CD4-positive, alpha-beta T cell treated with Interleukin-2 at 100 ng/mL for 4 hours (primary cell): ENCODE results near the gene PHF21A.
A peak's percentile ranks its signal among the peaks of the same experiment; 100 is the strongest.
"Not testable (repeated sequence)": the region's sequence is repeated elsewhere in the genome, so short reads cannot be mapped to it uniquely, and the experiment has no call there.

Experiments
- DNase-seq: peaks from one replicate; pipeline ENCODE4 v3.0.0-alpha.2; 2020; ENCODE audit warnings: low spot score

The PHF21A gene

DNA sequence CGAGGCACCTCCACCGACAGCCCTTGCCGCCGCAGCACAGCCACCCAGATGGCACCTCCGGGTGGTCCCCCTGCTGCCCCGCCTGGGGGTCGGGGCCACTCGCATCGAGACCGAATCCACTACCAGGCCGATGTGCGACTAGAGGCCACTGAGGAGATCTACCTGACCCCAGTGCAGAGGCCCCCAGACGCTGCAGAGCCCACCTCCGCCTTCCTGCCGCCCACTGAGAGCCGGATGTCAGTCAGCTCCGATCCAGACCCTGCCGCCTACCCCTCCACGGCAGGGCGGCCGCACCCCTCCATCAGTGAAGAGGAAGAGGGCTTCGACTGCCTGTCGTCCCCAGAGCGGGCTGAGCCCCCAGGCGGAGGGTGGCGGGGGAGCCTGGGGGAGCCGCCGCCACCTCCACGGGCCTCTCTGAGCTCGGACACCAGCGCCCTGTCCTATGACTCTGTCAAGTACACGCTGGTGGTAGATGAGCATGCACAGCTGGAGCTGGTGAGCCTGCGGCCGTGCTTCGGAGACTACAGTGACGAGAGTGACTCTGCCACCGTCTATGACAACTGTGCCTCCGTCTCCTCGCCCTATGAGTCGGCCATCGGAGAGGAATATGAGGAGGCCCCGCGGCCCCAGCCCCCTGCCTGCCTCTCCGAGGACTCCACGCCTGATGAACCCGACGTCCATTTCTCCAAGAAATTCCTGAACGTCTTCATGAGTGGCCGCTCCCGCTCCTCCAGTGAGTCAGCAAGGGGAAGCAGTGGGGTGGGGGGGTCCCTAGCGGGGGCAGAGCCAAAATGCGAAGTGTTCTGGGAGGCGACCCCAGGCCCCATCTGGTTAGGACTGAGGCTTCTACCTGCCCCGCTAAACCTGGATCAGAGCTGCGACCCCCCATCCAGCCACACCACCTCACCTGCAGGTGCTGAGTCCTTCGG lies 218.5 kb downstream of the PHF21A start:
- no peak for DNase-seq

DNA sequence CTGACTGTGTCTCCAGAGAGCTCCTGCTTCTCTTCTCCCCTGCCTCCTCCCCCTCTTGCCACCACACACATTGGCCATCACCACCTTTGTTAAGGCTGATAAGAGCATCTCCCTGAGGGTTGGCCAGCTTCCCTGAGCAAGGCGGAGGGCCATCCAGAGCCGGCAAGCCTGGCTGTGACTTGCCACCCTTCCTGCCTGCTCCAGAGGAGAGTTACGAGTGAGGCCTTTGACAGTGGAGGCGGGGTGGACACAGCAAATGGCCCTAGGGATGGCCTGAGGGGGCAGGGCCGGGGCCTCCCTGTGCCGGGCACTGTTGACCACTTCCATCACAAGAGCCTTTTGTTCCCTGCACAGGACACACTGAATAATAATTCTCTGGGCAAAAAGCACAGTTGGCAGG lies 219.6 kb downstream of the PHF21A start:
- no peak for DNase-seq

DNA sequence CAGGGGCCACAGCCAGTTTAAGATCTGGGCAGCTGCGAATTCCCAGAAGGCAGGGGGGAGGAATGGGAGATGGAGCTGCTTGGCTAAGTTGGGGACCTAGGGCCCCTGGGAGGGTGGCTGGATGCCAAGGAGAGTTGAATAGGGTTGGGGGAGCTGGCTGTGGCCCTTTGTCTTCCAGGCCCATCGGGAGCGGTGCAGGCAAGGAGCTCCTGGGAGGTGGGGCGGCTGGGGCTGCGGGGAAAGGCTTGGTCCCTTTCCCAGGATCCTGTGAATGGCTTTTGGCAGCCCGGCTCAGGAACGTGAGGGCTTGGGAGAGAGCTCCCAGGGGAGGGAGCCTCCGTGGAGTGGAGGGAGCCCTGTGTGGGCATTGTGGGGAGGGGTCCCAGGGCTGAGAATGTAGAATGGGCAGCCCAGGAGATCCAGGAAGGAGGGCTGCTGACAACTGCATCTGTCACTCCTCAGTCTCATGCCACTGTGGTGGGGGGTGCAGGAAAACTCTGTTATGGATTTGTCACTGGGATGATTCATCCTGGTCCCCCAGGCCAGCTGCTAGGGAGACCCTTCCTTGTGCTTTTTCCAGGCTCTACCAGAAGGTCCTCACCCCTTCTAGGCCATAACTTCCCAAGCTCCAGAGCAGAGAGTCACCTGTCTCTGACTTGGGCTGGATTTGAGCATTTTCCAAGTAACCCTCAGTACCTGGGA lies 220.2 kb downstream of the PHF21A start:
- no peak for DNase-seq

DNA sequence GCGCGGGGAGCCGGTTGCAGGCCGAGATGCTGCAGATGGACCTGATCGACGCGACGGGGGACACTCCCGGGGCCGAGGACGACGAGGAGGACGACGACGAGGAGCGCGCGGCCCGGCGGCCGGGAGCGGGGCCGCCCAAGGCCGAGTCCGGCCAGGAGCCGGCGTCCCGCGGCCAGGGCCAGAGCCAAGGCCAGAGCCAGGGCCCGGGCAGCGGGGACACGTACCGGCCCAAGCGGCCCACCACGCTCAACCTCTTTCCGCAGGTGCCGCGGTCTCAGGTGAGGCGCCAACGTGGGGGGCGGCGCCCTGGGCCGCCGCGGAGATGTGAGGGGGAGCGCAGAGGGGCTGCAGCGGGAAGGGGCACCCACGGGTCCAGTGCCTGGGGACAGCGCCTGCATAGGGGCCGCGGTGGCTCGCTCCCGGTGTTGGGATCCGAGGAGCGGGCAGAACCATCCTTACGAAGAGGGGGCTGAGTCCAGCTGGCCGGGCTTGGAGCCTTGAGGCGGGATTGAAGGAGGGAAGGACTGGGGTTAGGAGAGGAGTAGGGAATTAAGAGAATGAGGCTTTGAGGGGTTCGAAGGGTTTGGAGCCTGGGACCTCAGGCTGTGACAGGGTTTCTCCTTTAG lies 221.0 kb downstream of the PHF21A start:
- not testable (repeated sequence) for DNase-seq

DNA sequence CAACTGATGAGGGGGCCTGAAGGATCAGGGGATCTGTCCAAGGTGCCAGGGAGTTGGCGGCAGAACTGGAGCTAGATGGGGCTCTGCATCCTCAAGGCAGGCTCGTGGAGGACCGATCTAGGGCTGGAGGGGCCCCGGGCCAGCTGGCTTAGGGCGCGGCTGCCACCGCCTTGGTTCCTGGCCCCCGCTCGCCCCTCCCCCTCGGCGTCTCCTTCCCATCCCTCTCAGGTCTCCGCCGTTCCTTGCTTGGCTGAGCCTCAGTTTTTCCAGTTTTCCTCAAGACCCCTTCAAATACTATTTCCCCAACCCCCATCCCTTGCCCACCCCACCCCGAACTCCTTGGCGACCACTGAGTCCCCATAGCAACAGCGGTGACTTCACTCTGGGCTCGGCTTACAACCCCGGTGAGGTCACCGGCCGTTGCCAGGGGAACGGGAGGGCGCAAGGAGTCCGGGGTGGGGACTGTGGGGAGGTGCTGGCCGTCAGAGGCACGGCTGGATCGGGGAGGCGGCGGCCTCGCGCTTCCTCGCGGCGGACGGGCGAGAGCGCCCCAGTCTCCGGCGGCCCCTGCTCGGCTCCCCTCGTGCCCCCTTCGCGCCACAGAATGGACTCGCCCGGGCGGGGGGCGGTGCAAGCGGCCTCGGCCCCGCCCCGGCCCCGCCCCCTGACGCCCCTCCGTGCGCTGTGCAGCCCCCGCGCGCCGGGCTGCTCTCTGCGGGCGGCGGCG lies 221.6 kb downstream of the PHF21A start:
- peak; percentile 73 for DNase-seq

DNA sequence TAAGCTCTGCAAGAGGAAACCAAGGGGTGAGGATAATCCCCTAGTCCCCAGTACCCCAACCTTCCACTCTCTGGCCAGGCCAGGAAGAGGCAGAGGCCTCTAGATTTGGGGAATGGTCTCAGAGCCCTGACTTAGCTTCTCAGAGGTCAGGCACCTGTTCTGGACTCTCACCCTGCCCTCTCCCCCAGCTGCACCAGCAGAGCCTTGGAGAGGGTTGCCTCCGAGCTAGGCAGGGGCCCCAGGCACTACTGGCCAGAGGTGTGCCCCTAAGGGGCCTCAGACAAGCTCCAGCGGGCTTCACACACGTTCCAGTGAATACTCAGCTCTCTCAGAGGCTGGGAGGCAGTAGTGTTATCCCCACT lies 222.2 kb downstream of the PHF21A start:
- DNase-seq, result no peak

DNA sequence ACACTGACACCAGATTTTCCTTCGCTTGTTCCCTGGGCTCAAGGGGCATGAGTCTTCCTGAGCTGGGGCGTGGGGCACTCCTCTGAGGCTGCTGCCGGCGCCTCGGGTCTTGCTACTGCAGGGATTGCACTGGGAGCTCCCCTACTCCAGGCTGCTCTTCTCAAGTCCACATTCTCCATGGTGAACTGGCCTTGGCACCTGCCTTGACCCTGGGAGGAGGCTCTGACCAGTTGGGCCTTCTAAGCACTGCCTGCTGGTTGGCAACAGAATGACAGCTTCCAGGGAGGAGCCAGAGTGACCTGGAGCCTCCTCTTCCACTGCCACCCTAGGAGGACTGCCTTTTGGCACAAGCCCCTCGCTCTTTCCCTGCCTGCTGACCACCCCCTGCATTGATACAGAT lies 223.7 kb downstream of the PHF21A start:
- DNase-seq, result no peak

DNA sequence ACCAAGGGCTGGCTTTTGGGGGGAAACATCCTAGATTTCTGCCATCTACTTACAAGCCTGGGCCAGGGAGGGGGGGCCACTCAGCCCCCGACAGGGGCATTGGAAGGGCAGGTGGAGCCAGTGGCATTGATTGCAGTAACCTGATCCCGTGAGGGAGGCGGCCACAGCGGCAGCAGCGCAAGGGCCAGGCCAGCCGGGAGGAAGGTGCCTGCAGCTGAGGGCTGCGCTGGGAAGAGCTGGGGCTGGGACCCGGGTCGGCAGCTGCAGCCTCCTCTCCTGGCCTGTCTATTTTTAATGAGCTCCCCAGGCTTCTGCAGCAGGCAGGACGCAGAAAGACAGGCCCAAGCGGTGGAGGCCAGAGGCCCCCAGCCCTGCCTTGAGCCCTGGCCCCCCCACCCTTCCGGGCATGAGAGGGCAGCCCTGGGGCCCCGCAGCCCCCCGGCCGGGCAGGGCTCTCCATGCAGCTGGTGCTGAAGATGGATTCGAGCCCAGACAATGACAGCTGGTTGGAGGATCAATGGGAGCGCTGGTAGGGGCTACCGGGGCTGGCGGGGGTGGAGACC lies 224.8 kb downstream of the PHF21A start:
- no peak for DNase-seq

DNA sequence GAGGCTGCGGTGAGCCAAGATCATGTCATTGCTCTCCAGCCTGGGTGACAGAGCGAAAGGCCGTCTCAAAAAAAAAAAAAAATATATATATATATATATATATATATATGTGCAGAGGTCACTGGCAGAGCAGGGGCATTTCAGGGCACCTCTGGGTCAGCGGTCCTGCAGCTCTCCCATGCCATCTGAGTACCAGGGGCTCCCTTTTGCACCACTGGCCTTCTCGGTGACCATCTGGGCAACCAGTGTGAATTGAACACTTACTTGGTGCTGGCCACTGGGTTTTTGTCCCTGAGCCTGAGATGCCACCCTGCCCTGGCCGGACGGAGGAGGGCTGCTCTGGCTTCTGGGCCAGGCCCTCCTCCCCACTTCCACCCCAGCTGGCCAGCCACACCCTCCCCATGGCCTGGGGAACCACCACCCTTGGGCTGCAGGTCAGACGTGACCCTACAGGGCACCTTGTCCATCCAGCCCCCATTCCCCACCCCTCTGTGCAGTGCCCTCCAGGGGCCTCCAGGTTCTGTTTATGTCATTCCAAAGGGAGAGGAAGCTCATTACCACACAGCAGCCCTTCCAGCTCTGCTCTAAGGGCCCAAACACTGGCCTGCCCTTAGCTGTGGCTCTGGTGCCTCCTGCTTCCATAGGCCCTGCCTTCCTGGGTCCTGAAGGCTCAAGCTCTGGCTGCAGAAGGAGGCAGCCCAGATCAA lies 225.5 kb downstream of the PHF21A start:
- DNase-seq, result no peak

DNA sequence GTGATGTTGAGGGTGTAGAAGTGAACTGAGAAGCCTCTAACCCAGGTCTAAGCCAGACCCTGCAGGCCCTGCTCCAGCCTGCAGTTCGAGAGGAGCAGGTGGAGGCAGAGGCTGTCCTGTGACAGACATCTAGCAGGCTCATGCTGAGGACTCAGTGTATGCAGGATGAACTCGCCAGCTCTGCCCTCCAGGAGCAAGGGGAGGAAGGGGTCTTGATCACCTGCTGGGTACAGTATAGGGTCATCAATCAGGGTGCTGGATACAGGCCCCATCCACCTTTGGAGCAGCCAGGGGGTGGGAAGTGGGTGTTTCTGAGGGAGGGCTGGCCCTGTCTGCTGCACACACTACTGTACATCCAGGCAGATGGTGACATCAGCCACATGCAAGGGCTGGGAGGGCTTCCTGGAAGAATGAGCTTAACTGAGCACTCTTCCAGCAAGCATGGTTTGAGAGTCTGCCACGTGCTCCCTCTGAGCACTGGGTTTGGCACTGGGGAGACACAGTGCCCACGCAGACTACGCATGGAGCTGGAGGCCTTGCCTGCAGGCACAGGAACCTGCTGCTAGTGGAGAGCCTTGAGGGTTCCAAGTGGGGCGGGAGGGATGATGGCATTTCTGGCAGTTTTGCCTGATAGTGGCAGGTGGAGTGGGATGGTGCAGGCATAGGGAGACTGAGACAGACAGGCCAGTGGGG lies 226.6 kb downstream of the PHF21A start:
- no peak for DNase-seq

DNA sequence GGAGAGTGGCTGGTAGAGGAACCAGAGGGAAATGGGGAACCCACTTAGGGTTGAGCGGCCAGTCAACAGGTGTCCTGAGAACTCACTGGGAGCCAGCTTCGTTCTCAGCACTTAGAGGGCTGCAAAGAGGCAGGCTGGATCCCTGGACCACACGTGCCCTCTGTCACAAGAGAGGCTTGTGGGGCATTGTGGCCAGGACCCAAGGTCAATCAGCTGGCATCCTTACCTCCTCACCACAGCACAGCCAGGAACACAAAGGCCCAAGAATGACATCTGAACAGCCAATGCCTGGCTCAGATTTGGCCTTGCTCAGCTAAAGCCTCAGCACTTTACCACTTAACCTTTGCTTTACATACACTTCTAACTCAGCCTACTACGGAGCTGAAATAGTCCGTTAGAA lies 228.4 kb downstream of the PHF21A start:
- no peak for DNase-seq

DNA sequence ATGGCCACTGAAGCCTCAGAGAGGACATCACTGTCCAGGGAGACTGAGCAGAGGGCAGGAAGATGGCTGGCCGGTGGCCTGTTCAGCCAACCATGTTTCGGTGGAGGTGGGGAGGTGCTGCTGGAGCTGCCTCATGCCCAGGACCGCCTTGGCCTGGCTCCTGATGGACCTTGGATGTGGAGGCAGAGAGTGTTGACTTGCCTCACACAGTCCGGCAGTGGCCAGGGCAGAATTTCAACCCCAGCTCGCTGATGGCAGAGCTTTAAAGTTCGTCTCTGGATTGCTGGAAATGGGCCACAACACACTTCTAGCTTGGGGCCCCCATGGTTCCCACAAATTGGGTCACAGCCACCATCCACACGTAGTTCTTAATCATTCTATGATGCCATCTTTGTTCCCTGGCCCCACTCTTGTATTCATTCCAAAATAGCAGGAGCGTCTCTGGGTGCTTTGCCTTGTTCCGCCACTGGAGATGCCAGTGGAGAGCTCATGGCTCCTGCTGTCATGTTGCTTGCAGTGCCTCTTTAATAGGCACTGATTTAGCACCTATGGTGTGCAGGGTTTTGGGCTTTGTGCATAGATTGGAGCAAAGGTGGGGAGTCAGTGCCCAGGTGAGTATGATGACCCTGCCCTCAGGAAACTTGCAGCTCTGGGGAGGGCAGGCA lies 230.2 kb downstream of the PHF21A start:
- no peak for DNase-seq

DNA sequence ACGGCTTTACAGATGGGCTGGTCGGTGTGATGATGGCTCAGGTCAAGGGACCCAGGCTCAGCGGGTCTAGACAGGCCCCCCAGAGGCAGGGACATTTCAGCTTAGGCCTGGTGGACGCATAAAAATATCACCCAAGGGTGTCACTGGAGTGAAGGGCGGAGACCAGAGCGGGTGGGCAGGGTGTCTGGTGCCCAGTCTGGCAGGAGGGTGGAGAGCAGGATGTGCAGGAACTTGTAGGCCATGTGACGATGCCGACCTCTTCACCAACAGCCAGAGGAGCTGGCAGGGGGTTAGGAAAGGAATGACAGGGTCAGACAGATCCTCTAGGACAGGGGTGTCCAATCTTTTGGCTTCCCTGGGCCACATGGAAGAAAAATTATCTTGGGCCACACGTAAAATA lies 231.3 kb downstream of the PHF21A start:
- DNase-seq, result no peak

DNA sequence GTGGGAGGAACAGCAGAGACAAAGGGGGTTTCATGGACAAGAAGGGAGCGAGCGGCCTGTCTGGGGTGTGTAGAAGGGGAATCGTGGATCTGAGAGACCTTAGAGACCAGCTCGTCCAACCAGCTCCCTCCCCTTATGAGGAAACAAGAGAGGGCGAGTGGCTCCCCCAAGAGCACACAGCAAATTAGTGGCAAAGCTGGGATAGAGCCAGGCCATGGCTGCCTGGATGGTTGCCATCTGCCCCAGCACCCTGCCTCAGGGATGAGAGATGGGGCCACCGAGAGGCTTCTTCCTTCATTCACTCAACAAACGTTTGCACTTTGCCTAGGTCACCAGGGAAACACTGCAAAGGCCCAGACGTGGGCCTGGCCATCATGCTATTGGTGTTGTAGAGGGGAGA lies 231.7 kb downstream of the PHF21A start:
- no peak for DNase-seq

DNA sequence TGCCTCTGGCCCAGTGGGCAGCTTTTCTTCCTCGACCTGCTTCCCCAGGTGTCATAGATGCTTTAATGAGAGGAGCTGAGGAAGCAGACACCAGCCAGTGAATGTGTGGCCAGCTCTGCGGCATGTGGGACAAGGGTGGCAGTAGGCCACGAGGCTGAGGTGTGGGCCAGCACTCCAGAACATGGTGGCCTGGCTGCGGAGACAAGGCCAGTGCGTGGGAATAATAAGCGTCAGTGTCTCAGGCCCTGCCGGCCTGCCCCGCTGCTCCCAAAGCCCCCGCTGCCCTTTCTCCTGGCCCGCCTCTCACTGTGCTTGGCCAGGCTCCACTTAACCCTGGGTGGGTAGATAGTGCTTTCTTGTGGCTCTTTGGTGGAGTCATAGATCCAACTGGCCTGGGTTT lies 233.7 kb downstream of the PHF21A start:
- no peak for DNase-seq

DNA sequence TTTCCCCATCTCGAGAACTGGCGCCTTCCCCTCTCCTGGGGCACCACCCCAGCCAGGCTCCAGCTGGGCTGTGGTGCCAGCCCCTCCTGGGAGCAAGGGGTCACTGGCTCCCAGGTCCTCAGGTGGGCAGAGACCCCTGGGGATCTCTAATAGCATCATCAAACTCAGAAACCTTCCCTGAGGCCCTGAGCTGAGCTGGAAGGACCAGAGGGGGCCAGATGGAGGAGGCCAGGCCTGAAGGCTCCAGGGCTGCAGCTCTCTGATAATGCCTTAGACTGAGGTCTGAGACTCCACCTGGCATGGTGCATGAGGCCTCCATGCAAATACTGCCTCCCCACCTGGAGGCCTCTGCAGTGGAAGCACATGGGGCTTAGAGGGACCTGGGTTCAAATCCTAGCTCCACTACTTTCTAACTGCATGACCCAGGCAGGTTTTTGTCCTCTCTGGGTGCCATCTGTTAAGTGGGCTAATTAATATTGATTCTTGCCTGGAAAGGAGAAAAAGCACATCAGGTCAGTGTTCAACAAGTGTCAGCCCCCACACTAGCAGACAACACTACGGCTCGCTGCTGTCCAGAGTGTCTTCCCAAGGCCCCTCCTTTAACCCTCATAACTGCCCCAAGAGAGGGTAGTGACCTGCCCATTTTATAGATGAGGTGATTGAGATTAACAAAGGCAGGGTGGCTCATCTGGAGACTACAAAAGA lies 234.3 kb downstream of the PHF21A start:
- no peak for DNase-seq

DNA sequence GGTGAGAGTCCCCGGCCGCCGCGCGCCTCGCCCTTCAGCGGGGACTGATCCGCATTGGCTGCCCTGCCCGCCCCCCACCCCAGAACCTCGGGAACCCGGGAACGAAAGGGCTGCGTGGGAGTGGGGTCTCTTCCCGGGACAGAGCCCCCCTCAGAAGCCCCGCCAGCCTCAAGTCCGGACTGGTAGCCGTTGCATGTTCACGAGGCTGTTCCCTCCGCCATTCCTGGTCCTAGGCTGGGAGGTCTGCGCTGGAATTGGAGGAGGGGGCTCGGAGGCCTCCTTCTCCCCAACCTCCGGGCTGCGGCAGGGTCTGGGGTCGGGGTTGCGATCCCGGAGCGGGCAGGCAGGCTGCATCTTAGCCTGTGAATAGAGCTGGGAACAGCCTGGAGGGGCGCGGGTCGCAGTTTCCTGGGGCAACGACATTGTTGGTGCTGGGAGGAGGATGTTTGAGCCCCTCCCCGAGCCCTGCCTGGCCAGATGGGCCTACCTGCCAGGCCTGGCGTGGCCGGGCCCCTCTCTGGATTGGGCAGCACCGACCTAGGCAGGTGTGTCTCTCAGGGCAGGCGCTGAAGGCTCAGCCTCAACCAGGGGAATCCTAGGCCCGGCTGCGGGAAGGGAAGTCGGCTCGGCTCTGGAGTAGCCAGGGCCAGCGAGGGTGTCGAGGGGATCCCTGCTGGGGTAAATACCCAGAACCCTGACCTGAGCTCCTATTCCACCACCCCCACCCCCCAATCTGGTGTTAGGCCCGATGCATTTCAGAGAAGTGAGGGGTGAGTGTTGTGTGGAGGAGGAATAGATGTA lies 235.1 kb downstream of the PHF21A start:
- no peak for DNase-seq

DNA sequence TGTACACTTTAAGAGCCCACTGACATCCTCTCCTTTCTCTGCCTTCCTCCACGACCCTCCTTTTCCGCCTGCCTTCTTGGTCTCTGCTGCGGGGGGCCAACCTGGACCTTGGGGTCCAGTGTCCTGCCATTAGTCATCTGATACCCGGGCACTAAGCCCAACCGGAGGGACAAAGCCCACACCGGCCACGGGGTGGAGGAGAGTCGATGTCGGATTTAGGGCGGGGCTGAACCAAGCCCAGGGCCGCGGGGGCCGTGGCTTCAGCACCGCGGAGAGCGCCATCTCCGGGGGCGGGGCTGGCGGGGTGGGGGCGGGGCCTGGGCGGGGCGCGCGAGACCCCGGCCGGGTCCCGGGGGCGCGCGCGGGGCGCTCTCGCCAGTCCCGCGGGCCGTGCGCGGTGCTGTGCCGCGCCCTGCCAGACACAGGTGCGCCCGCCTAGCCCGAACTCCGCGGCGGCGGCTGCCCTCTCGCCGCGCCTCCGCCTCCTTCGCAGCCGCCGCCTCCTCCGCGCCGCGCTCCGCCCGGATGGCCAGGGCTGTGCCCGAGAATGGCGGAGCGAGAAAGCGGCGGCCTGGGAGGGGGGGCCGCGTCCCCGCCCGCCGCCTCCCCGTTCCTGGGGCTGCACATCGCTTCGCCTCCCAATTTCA lies 235.9 kb downstream of the PHF21A start, which contains the start of gene MAPK8IP1:
TSS of gene MAPK8IP1 (plus strand) at position 378 of the 647 bp plus-strand sequence. CDS start at position 548, 170 bp downstream.
- peak; percentile 50 for DNase-seq
